Thymus (tissue), 11 donors: Measurements from ENCODE around the gene PFKFB4. TPM values are rescaled to one million over a fixed set of nuclear protein-coding genes. Genes with fewer than 3 reads are reported as not detected.
"Not testable (repeated sequence)": the region's sequence is repeated elsewhere in the genome, so short reads cannot be mapped to it uniquely, and the experiment has no call there.

Experiments used
- DNase-seq, 9 donors: peaks; one replicate each; pipeline ENCODE4 v3.0.0-alpha.2; 2013; ENCODE audit warnings: low spot score in 9 of 9, low read depth in 6 of 9, missing footprints in 1 of 9
- H3K27ac ChIP-seq, 2 donors: one replicate each; pipeline ENCODE4 v1.5.1; 2013; ENCODE audit warnings: control low read depth in 1 of 2, low read depth in 1 of 2, low read length in 1 of 2, mild to moderate bottlenecking in 1 of 2, moderate library complexity in 1 of 2
- H3K27me3 ChIP-seq, 2 donors: one replicate each; pipeline ENCODE4 v1.5.1; 2013; ENCODE audit warnings: low read length in 1 of 2; ENCODE audit not compliant: control insufficient read depth in 2 of 2, insufficient read depth in 1 of 2
- H3K36me3 ChIP-seq, 2 donors: one replicate each; pipeline ENCODE4 v1.5.1; 2013; ENCODE audit warnings: low read length in 1 of 2, mild to moderate bottlenecking in 1 of 2, moderate library complexity in 1 of 2; ENCODE audit not compliant: control insufficient read depth in 2 of 2, insufficient read depth in 2 of 2
- H3K4me1 ChIP-seq, 2 donors: one replicate each; pipeline ENCODE4 v1.5.1; 2013; ENCODE audit warnings: low read length in 2 of 2; ENCODE audit not compliant: control insufficient read depth in 2 of 2, insufficient read depth in 2 of 2
- H3K4me3 ChIP-seq, 2 donors: one replicate each; pipeline ENCODE4 v1.5.1; 2013; ENCODE audit warnings: low read length in 2 of 2, control low read depth in 1 of 2, mild to moderate bottlenecking in 1 of 2
- H3K9me3 ChIP-seq, 2 donors: one replicate each; pipeline ENCODE4 v1.5.1; 2013; ENCODE audit warnings: low read length in 1 of 2, mild to moderate bottlenecking in 1 of 2; ENCODE audit not compliant: control insufficient read depth in 2 of 2, insufficient read depth in 1 of 2
- WGBS: extraction: QIAGEN DNeasy Blood & Tissue Kit; methylation state at CpG from one replicate; pipeline ENCODE4 v1.1.7; 2013; 5-methylcytosine and 5-hydroxymethylcytosine counted together
- polyA plus RNA-seq: library from polyadenylated mRNA; stranded (reverse); fragments of 200-250 nt; gene quantifications from one replicate; pipeline ENCODE4 v1.2.3, GENCODE V29; 2013
- total RNA-seq: library from RNA; stranded (reverse); fragments of 120-200 nt; gene quantifications from one replicate; pipeline ENCODE4 v1.2.4, GENCODE V29; 2013
- donor health status: healthy.

PFKFB4 gene
- total and polyA plus RNA-seq, 2 donors, result 3.5 to 6.1 TPM

DNA sequence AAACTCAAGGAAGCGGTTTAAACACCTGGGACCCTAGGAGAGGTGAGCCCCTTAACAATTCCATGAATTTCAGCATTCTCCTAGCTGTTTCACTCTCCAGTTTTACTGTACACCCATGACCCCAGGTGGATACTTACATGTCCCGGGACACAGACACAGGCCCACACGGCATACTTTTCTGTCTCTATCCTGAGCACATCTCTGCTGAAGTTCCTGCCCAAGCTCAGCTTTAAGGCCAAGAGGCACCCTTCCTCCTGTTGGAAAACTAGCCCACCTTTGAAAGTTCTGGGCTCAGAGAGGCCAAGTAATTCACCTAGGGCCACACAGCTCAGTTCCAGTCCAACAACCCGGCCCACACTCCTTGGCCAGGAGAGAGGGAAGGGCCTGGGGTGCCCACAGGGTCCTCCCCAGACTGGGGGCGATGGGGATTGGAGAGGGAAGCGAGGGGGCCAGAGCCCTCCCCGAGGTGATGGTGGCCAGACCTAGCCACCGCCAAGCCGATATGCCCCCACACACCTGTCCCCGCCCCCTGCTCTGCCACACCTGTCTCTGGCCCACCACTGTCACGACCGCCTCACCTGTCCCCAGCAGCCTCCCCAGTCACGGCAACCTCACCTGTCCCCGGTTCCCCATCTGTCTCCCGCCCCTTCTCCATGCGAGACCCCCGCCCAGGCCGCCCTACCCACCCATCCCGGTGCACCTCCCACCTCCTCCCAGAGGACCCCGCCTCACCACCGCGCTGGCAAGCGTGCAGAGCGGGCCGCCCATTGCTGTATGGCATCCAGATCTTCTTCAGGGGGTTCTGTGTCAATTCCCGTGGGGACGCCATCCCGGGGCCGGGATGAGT lies 431 bp downstream of the PFKFB4 start:
- DNase-seq, result no peak
- H3K27me3 ChIP-seq, result peaks cover 0 to 10% of the 10 kb centered on the region in 2 donors
- no peaks in the 10 kb centered on the region for H3K36me3 ChIP-seq
- H3K4me1 ChIP-seq, result peaks cover 3 to 41% of the 10 kb centered on the region in 2 donors
- H3K27ac ChIP-seq, result peak overlapping the region; percentile 43 to 58
- H3K4me3 ChIP-seq, result peak overlapping the region; percentile 55 to 58
- 21% methylated on average over 29 of the region's 29 CpGs for WGBS
- H3K9me3 ChIP-seq, result no peaks in the 10 kb centered on the region

DNA sequence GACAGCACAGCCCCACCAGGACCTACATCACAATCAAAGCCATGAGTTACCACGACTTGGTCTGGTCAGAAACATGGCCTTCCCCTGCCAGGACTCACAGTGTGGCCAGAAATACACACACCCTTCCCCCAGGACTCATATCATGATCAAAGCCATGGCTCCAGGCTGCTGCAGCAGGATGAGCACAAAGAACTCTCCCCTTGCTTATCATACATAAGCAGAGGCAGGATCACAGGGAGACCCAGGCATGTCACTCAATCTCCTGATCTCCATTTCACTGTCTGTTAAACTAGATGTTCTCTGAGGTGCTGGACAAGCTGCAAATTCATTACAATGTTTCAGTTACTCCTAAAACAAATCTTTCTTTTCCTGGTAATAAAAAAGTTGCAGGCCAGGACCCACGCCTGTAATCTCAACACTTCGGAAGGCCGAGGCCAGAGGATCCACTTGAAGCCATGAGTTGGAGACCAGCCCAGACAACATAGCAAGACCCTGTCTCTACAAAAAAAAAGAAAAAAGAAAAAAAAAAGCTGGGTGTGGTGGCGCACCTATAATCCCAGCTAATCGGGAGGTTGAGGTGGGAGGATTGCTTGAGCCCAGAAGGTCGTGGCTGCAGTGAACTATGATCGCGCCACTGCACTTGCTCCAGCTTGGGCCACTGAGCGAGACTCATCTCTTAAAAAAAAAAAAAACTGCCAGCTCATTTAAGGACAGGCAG lies 1.2 kb downstream of the PFKFB4 start:
- H3K9me3 ChIP-seq, result no peaks in the 10 kb centered on the region
- H3K4me1 ChIP-seq, result peaks cover 3 to 34% of the 10 kb centered on the region in 2 donors
- peaks cover 0 to 3% of the 10 kb centered on the region in 2 donors for H3K27me3 ChIP-seq
- WGBS, result 96% methylated on average over 10 of the region's 10 CpGs
- H3K4me3 ChIP-seq, result no peak overlapping the region
- no peak overlapping the region for H3K27ac ChIP-seq
- no peak for DNase-seq
- no peaks in the 10 kb centered on the region for H3K36me3 ChIP-seq

DNA sequence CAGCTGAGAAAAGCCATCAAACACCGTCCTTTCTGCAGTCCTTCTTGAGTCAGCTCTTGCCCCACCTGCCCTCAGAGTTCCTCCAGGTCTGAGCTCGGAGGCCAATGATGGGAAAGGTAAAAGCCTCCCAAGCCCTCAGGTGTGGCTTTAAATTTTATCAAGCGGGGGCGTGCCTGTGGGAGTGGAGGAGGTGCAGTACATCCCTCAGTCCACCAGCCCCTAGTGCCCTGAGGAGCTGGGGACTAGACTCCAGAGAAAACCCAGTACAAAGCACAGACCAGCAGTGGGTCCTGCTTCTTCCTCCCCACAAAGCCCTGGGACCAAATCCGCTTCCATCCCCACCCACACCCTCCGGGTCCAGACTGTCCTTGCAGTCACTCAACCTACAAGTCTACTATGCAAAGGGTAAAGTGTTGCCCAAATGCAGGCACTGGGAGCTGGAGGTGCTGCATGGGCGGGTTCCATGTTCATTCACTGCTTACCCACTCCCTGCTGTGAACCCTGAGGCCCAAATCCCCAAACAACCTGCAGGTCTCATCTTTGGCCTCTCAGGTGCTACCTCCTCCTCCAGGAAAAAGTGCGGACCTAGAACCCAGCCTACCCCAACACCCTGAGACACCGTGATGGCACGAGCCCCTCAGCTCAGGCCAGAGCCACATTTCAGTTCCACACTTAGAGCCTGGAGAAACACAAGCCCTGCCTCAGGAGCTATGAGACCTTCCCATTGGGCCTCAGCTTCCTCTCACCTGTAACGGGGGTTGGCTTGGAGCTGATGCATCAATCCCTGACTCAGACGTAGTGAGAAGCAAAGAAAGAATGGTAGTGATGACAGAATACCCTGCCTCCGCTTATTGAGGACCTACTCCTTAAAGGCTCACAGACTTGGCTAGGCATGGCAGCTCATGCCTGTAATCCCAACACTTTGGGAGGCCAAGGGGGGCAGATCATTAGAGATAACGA lies 2.4 kb downstream of the PFKFB4 start:
- Histone ChIP-seq H3K27me3 (no peaks in the 10 kb centered on the region), H3K27ac (no peak overlapping the region), H3K9me3 (no peaks in the 10 kb centered on the region), H3K4me3 (no peak overlapping the region), H3K4me1 (peaks cover 3 to 25% of the 10 kb centered on the region in 2 donors), H3K36me3 (no peaks in the 10 kb centered on the region)
- DNase-seq, result no peak
- 97% methylated on average over 14 of the region's 14 CpGs for WGBS

DNA sequence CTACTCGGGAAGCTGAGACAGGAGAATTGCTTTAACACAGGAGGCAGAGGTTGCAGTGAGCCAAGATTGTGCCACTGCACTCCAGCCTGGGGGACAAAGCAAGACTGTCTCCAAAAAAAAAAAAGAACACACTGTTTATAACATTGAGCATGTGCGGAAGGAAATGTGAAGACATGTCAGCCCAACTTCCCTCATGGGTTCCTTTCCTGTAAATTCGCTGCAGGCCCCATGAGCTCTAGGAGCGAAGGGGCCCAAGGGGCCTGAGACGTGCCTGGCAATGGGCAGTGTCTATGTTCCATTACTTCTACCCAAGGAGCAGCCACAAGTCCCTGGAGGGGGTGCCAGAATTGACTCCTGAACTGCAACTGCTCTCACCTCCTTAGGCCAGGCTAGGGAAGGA lies 3.2 kb downstream of the PFKFB4 start:
- H3K9me3 ChIP-seq, result no peaks in the 10 kb centered on the region
- H3K27ac ChIP-seq, result no peak overlapping the region
- H3K27me3 ChIP-seq, result no peaks in the 10 kb centered on the region
- H3K4me3 ChIP-seq, result no peak overlapping the region
- peaks cover 3 to 21% of the 10 kb centered on the region in 2 donors for H3K4me1 ChIP-seq
- 92% methylated on average over 5 of the region's 5 CpGs for WGBS
- no peak for DNase-seq
- no peaks in the 10 kb centered on the region for H3K36me3 ChIP-seq

DNA sequence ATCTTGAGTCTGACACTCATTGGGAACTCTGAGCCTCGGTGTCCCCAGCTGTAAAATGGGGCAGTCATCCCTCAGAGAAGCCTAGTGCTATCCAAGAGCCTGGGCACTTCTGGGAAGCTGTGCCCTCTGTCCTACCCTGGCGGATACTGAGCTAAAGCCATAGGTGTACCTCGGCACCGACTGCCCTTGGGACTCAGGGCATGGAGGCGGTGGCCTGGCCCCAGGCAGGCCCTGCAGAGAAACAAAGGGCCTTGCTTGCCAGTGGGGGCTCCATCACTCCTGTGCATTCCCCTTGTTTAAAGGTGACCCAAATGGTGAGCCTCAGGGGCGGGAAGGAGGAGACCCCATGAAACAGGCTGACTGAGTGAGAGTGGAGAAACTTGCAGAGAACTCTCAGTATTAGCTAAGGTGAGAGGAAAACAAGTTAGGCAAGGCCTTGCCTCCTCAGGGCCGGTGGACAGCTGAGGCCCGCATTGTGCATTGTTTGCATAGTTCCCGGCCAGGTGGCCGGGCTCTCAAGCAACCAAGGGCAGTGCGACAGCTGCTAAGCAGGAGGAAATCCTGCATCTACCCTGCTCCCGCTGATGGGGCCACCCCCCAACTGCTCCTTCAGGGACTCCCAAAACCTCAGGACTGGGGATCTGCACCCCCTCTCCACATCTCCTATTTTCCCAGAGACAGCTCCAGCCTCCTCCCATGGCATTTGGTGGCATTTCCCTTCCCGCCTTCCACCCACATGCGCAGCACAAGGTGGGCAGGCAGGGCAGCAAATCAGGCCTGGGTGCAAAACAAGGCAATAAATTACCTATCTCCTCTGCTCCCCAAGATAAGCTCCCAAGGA lies 4.3 kb downstream of the PFKFB4 start:
- no peak overlapping the region for H3K4me3 ChIP-seq
- DNase-seq, result no peak
- H3K27ac ChIP-seq, result no peak overlapping the region
- H3K36me3 ChIP-seq, result no peaks in the 10 kb centered on the region
- 90% methylated on average over 14 of the region's 14 CpGs for WGBS
- H3K4me1 ChIP-seq, result peaks cover 3 to 12% of the 10 kb centered on the region in 2 donors
- H3K9me3 ChIP-seq, result no peaks in the 10 kb centered on the region
- no peaks in the 10 kb centered on the region for H3K27me3 ChIP-seq

DNA sequence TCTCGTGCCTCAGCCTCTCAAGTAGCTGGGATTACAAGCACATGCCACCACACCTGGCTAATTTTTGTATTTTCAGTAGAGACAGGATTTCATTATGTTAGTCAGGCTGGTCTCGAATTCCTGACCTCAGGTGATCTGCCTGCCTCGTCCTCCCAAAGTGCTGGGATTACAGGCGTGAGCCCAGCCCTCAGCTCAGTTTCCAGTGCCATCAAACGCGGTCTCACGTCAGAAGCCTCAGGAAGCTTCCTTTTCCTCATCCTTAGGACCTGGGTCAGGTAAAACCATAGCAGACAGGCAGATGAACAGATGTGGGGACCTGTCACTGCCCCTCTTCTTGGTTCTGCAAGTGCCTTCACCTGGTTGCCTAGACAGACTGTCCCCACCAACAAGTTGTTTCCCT lies 5.0 kb downstream of the PFKFB4 start:
- H3K36me3 ChIP-seq, H3K4me1 ChIP-seq, H3K9me3 ChIP-seq, H3K4me3 ChIP-seq, H3K27ac ChIP-seq, H3K27me3 ChIP-seq, DNase-seq: not testable (repeated sequence)
- WGBS, result 94% methylated on average over 7 of the region's 7 CpGs

DNA sequence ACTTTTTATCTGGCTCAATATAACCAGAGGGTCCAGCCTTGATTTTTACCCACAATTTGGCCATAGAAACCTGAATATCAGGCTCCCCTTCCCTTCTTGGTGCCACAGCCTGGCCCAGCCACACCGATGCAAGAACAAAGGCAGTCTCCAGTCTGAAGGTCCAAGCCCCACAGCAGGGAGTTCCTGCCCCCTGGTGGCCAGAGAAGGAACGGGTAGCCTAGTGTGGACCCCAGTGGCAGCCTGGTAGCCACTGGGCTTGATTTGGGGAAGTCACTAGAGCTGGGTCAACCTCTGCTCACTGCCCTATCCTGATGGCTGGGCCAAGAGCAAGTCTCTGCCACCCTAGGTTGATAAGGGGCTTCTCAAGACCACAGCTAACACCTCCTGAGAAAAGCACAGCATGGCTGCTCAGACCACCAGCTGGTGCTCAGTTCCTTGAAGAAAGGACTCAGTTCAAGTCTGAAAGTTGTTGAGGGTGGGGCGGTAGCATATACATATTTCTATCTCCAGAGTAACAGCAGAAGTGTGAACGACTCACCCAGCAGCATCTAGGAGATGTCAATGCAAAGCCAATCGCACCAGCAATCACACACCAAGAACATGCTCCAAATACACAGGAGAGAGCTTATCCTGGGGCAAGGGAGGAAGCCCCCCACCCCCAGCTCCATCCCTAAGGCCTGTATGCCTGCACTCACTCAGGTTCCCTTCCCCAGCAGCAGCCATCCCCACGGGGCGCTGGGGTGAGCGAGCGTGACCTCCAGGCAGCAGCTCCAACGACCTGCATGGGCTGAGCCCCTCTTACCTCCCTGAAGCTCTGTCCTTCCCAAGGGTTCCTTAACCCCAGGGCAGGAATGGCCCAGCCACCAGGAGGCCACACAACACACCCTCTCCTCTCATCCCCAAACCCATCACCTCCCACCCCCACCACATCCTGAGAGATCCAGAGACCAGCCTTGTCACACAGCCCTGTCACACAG lies 7.6 kb downstream of the PFKFB4 start:
- DNase-seq, result peak; percentile 45 to 84 (median 67)
- no peak overlapping the region for H3K27ac ChIP-seq
- H3K36me3 ChIP-seq, result no peaks in the 10 kb centered on the region
- 77% methylated on average over 10 of the region's 10 CpGs for WGBS
- no peaks in the 10 kb centered on the region for H3K9me3 ChIP-seq
- no peak overlapping the region for H3K4me3 ChIP-seq
- no peaks in the 10 kb centered on the region for H3K27me3 ChIP-seq
- H3K4me1 ChIP-seq, result no peaks in the 10 kb centered on the region
